Umbilical cord (tissue), 2 donors: ENCODE data around the gene PTPRD. TPM values are rescaled to one million over a fixed set of nuclear protein-coding genes. Genes with fewer than 3 reads are reported as not detected.
"Not testable (repeated sequence)": the region's sequence is repeated elsewhere in the genome, so short reads cannot be mapped to it uniquely, and the experiment has no call there.

Source experiments
- DNase-seq: peaks from one replicate; pipeline ENCODE4 v3.0.0-alpha.2; 2015; ENCODE audit warnings: low spot score
- total RNA-seq: library from RNA; depleted of rRNA; stranded (reverse); fragments of >200 nt; gene quantifications from one replicate; pipeline ENCODE4 v1.2.3, GENCODE V29; 2014; ENCODE audit warnings: low replicate concordance; ENCODE audit not compliant: insufficient read depth

Gene PTPRD
- total RNA-seq, 1 donor from 2014 or later = 29.1 TPM

GRCh38 chr9:9337129-9337528 lies 1275.7 kb downstream of the PTPRD start:
- DNase-seq = no peak

GRCh38 chr9:9326749-9327148 lies 1286.1 kb downstream of the PTPRD start:
- no peak for DNase-seq

- no peak for DNase-seq
Observed at GRCh38 chr9:9319007-9319406, 1293.8 kb downstream of the PTPRD start.

- not testable (repeated sequence) for DNase-seq
Observed at GRCh38 chr9:9310743-9311142, 1302.1 kb downstream of the PTPRD start.

- no peak for DNase-seq
Observed at GRCh38 chr9:9305600-9305999, 1307.2 kb downstream of the PTPRD start.

- DNase-seq = no peak
Observed at GRCh38 chr9:9299134-9299533, 1313.7 kb downstream of the PTPRD start.

- DNase-seq = no peak
Observed at GRCh38 chr9:9286001-9286400, 1326.8 kb downstream of the PTPRD start.

GRCh38 chr9:9284201-9284600 lies 1328.6 kb downstream of the PTPRD start:
- DNase-seq = no peak

GRCh38 chr9:9283159-9283986 lies 1329.4 kb downstream of the PTPRD start:
- no peak for DNase-seq

- DNase-seq = no peak
Observed at GRCh38 chr9:9275601-9276000, 1337.2 kb downstream of the PTPRD start.

- DNase-seq = no peak
Observed at GRCh38 chr9:9257999-9258498, 1354.8 kb downstream of the PTPRD start.

GRCh38 chr9:9246726-9247125 lies 1366.1 kb downstream of the PTPRD start:
- DNase-seq = no peak

GRCh38 chr9:9231946-9232345 lies 1380.9 kb downstream of the PTPRD start:
- DNase-seq = no peak

GRCh38 chr9:9229269-9229668 lies 1383.5 kb downstream of the PTPRD start:
- no peak for DNase-seq

GRCh38 chr9:9223175-9223574 lies 1389.6 kb downstream of the PTPRD start:
- DNase-seq = no peak

- DNase-seq = no peak
Observed at GRCh38 chr9:9222730-9223129, 1390.1 kb downstream of the PTPRD start.

GRCh38 chr9:9216934-9217333 lies 1395.9 kb downstream of the PTPRD start:
- DNase-seq = no peak

- DNase-seq = no peak
Observed at GRCh38 chr9:9215050-9215449, 1397.8 kb downstream of the PTPRD start.

- DNase-seq = no peak
Observed at GRCh38 chr9:9214066-9214465, 1398.7 kb downstream of the PTPRD start.

- DNase-seq = no peak
Observed at GRCh38 chr9:9212963-9213362, 1399.8 kb downstream of the PTPRD start.

GRCh38 chr9:9202276-9202675 lies 1410.5 kb downstream of the PTPRD start:
- DNase-seq = no peak

- no peak for DNase-seq
Observed at GRCh38 chr9:9186086-9186485, 1426.7 kb downstream of the PTPRD start.

- DNase-seq = no peak
Observed at GRCh38 chr9:9182431-9182830, 1430.4 kb downstream of the PTPRD start.

- DNase-seq = no peak
Observed at GRCh38 chr9:9177081-9177480, 1435.7 kb downstream of the PTPRD start.
